Cardiac muscle cell (in vitro differentiated cells and primary cell): ENCODE results near the gene EML6. TPM values are rescaled to one million over a fixed set of nuclear protein-coding genes. Genes with fewer than 3 reads are reported as not detected.

Source experiments
- DNase-seq, 2 donors: peaks; one replicate each; pipeline versions ENCODE4 v3.0.0 to v3.0.0-alpha.2; 2010 to 2017; ENCODE audit warnings: low read depth in 1 of 2, low spot score in 1 of 2
- H3K27ac ChIP-seq: fragments of 200-600 bp; sonication (generic); 2 replicates; pipeline ENCODE4 v1.5.1; 2016
- H3K27me3 ChIP-seq: fragments of 200-600 bp; sonication (generic); 2 replicates; pipeline ENCODE4 v1.6.0; 2016; ENCODE audit warnings: control low read depth
- H3K36me3 ChIP-seq: fragments of 200-600 bp; sonication (generic); 2 replicates; pipeline ENCODE4 v1.5.1; 2016; ENCODE audit warnings: control low read depth
- H3K4me1 ChIP-seq: fragments of 200-600 bp; sonication (generic); 2 replicates; pipeline ENCODE4 v1.8.1; 2017; ENCODE audit warnings: low read depth, mild to moderate bottlenecking, mixed run types
- H3K4me3 ChIP-seq: fragments of 200-600 bp; sonication (generic); 2 replicates; pipeline ENCODE4 v1.5.1; 2016; ENCODE audit warnings: mild to moderate bottlenecking
- H3K9me3 ChIP-seq: fragments of 200-600 bp; sonication (generic); 2 replicates; pipeline ENCODE4 v1.5.1; 2017; ENCODE audit warnings: low read depth, mild to moderate bottlenecking, control low read depth
- CTCF ChIP-seq: IDR thresholded peaks from 2 replicates; pipeline ENCODE4 v1.5.1; 2012; ENCODE audit warnings: low read depth, mild to moderate bottlenecking, low read length
- polyA plus RNA-seq: library from polyadenylated mRNA; unstranded; fragments of >200 nt; fragmentation: Nextera tagmentation; extraction: Ambion mirVana; gene quantifications from 2 replicates; pipeline ENCODE4 v1.2.1, GENCODE V29; 2016
- total RNA-seq: library from RNA; depleted of rRNA; stranded (reverse); fragments of >200 nt; gene quantifications from 2 replicates; pipeline ENCODE4 v1.2.3, GENCODE V29; 2016

EML6 gene
- total and polyA plus RNA-seq, 2 experiments from 2014 or later, result 0.89 to 1.3 TPM

GRCh38 chr2:54738281-54738680 is 14.8 kb downstream of the EML6 start:
- Histone ChIP-seq H3K27ac (no peak overlapping the region), H3K27me3 (no peaks in the 10 kb centered on the region), H3K4me3 (no peak overlapping the region), H3K4me1 (no peaks in the 10 kb centered on the region), H3K9me3 (no peaks in the 10 kb centered on the region), H3K36me3 (no peaks in the 10 kb centered on the region)
- no peak for TF ChIP-seq CTCF
- no peak for DNase-seq

GRCh38 chr2:54740333-54740732 is 16.9 kb downstream of the EML6 start:
- no peak for TF ChIP-seq CTCF
- Histone ChIP-seq H3K36me3 (no peaks in the 10 kb centered on the region), H3K4me1 (no peaks in the 10 kb centered on the region), H3K27me3 (no peaks in the 10 kb centered on the region), H3K4me3 (no peak overlapping the region), H3K27ac (no peak overlapping the region), H3K9me3 (no peaks in the 10 kb centered on the region)
- DNase-seq, result no peak

- Histone ChIP-seq H3K36me3 (no peaks in the 10 kb centered on the region), H3K9me3 (no peaks in the 10 kb centered on the region), H3K4me3 (no peak overlapping the region), H3K27ac (no peak overlapping the region), H3K27me3 (no peaks in the 10 kb centered on the region), H3K4me1 (no peaks in the 10 kb centered on the region)
- TF ChIP-seq CTCF, result no peak
- no peak for DNase-seq
Measured at GRCh38 chr2:54741250-54741649, 17.8 kb downstream of the EML6 start.

GRCh38 chr2:54750040-54750439 is 26.6 kb downstream of the EML6 start:
- H3K9me3 ChIP-seq, result no peaks in the 10 kb centered on the region
- DNase-seq, result no peak
- no peak overlapping the region for H3K4me3 ChIP-seq
- H3K27ac ChIP-seq, result no peak overlapping the region
- no peaks in the 10 kb centered on the region for H3K27me3 ChIP-seq
- no peaks in the 10 kb centered on the region for H3K36me3 ChIP-seq
- H3K4me1 ChIP-seq, result no peaks in the 10 kb centered on the region
- no peak for TF ChIP-seq CTCF

GRCh38 chr2:54752439-54752838 is 29.0 kb downstream of the EML6 start:
- no peak overlapping the region for H3K4me3 ChIP-seq
- no peak for DNase-seq
- no peak overlapping the region for H3K27ac ChIP-seq
- no peaks in the 10 kb centered on the region for H3K27me3 ChIP-seq
- H3K36me3 ChIP-seq, result no peaks in the 10 kb centered on the region
- no peaks in the 10 kb centered on the region for H3K9me3 ChIP-seq
- no peak for TF ChIP-seq CTCF
- H3K4me1 ChIP-seq, result peaks cover 2% of the 10 kb centered on the region
